ENCODE data around the gene TPRX2. TPM values are rescaled to one million over a fixed set of nuclear protein-coding genes. Genes with fewer than 3 reads are reported as not detected.

TPRX2 gene
- total RNA-seq, 1 experiment from 2014 or later, result not detected

- Histone ChIP-seq H3K27me3 (ENCODE audit: insufficient read depth, low read length) (no peaks in the 10 kb centered on the region), H3K9me2 (ENCODE audit: insufficient read depth) (no peaks in the 10 kb centered on the region), H2AFZ (ENCODE audit: low read depth, low read length, poor library complexity, severe bottlenecking) (no peak overlapping the region), H3K27ac (ENCODE audit: low read depth, low read length) (no peak overlapping the region), H3K4me1 (ENCODE audit: control insufficient read depth in 1 of 2, insufficient read depth in 2 of 2, low read length in 2 of 2) (no peaks in the 10 kb centered on the region), H4K20me1 (ENCODE audit: insufficient read depth) (no peaks in the 10 kb centered on the region), H3K9me3 (ENCODE audit: control insufficient read depth in 1 of 2, insufficient read depth in 1 of 2, low read depth in 1 of 2, low read length in 2 of 2) (peaks cover 4 to 5% of the 10 kb centered on the region in 2 experiments; a peak in 1 of 4 replicates), H3K9ac (ENCODE audit: low read length) (no peak overlapping the region), H3K79me2 (ENCODE audit: insufficient read depth, low read length) (no peaks in the 10 kb centered on the region), H3K4me2 (ENCODE audit: low read length) (no peak overlapping the region), H3K4me3 (replicated peaks in 1 of 2; ENCODE audit: low read depth in 1 of 2, low read length in 2 of 2) (no peak overlapping the region), H3K36me3 (ENCODE audit: control insufficient read depth in 1 of 2, insufficient read depth in 2 of 2, low read length in 2 of 2) (no peaks in the 10 kb centered on the region)
- no TSS peak for BruUV-seq (replicated peaks)
- RAD21 ChIA-PET (ENCODE audit: low non-redundant PET in 1 of 2, low total read pairs in 2 of 2, uncharacterized antibody in 2 of 2, unreplicated experiment in 2 of 2), result no interaction called here
- DNase-seq (ENCODE audit: low read depth, low spot score) (no peak), ATAC-seq (no peak)
- POLR2A ChIA-PET, result no interaction called here
- TF ChIP-seq REST (IDR thresholded peaks at IDR 0.05; ENCODE audit: low read depth) (no peak), ZBTB33 (IDR thresholded peaks at IDR 0.05; ENCODE audit: extremely low read depth, insufficient replicate concordance, low read length) (no peak), ZFX (IDR thresholded peaks at IDR 0.05) (no peak), EZH2 (IDR thresholded peaks at IDR 0.05) (no peak), EGR1 (IDR thresholded peaks at IDR 0.05; ENCODE audit: low read depth) (no peak), SRF (IDR thresholded peaks at IDR 0.05; ENCODE audit: low read depth) (no peak), SP1 (IDR thresholded peaks at IDR 0.05; ENCODE audit: low read depth) (no peak), CBX3 (IDR thresholded peaks at IDR 0.05; ENCODE audit: low read depth) (no peak), RAD21 (IDR thresholded peaks at IDR 0.05; ENCODE audit: low read depth) (no peak), FOSL1 (IDR thresholded peaks at IDR 0.05; ENCODE audit: low read depth) (no peak), CTCF (IDR thresholded peaks at IDR 0.05 in 2 of 3, conservative IDR thresholded peaks at IDR 0.05 in 1 of 3; ENCODE audit: borderline replicate concordance in 1 of 3, insufficient read depth in 1 of 3, low read depth in 2 of 3, low read length in 2 of 3) (no peak), ZNF274 (IDR thresholded peaks at IDR 0.05; ENCODE audit: low read depth, low read length) (no peak), POLR2AphosphoS5 (IDR thresholded peaks at IDR 0.05; ENCODE audit: low read depth, low read length) (no peak), ELF1 (IDR thresholded peaks at IDR 0.05; ENCODE audit: borderline replicate concordance, low read depth) (no peak), ATF3 (IDR thresholded peaks at IDR 0.05) (no peak), MAX (IDR thresholded peaks at IDR 0.05) (no peak), SIN3A (IDR thresholded peaks at IDR 0.05; ENCODE audit: low read depth) (no peak), JUND (IDR thresholded peaks at IDR 0.05) (no peak)
- intact Hi-C loops (cut with micrococcal nuclease), result no loop called here
- CTCF ChIA-PET, result no interaction called here
Measured at GRCh38 chr19:47890865-47891621, 32.0 kb downstream of the TPRX2 start.
